RCC 7860 (cell line): ENCODE results near the gene GAL3ST2.
"Not testable (repeated sequence)": the region's sequence is repeated elsewhere in the genome, so short reads cannot be mapped to it uniquely, and the experiment has no call there.

ENCODE experiments used
- DNase-seq: peaks from one replicate; pipeline ENCODE4 v3.0.0-alpha.2; 2015; ENCODE audit warnings: low spot score
- FAIRE-seq: peaks from 2 replicates; lab custom pipeline; 2012; peaks lifted over from hg19 to GRCh38; lab: Jason Lieb, UNC

GAL3ST2 gene

GRCh38 chr2:241746084-241746483, 30.5 kb upstream of the GAL3ST2 start:
- FAIRE-seq = no peak

GRCh38 chr2:241748468-241749256, 28.0 kb upstream of the GAL3ST2 start:
- no peak for FAIRE-seq
- DNase-seq = no peak

More at GRCh38 chr2:241746084-241746483, 30.5 kb upstream of the GAL3ST2 start:
- DNase-seq = no peak

- DNase-seq = no peak
- FAIRE-seq = no peak
Measured at GRCh38 chr2:241750076-241750840, 26.4 kb upstream of the GAL3ST2 start.

GRCh38 chr2:241751152-241751551, 25.5 kb upstream of the GAL3ST2 start:
- FAIRE-seq = no peak
- DNase-seq = no peak

- DNase-seq = no peak
- no peak for FAIRE-seq
Measured at GRCh38 chr2:241751776-241752175, 24.8 kb upstream of the GAL3ST2 start.

GRCh38 chr2:241752253-241752652, 24.4 kb upstream of the GAL3ST2 start:
- no peak for DNase-seq
- no peak for FAIRE-seq

GRCh38 chr2:241752689-241753276, 23.8 kb upstream of the GAL3ST2 start:
- no peak for FAIRE-seq
- DNase-seq = no peak

GRCh38 chr2:241753493-241753892, 23.1 kb upstream of the GAL3ST2 start:
- no peak for FAIRE-seq
- no peak for DNase-seq

- no peak for FAIRE-seq
- no peak for DNase-seq
Measured at GRCh38 chr2:241754042-241754441, 22.6 kb upstream of the GAL3ST2 start.

- no peak for FAIRE-seq
- no peak for DNase-seq
Measured at GRCh38 chr2:241755166-241755565, 21.5 kb upstream of the GAL3ST2 start.

- DNase-seq (no peak), FAIRE-seq (no peak)
Measured at GRCh38 chr2:241755777-241756176, 20.8 kb upstream of the GAL3ST2 start.

GRCh38 chr2:241759067-241759807, 17.4 kb upstream of the GAL3ST2 start:
- DNase-seq (no peak), FAIRE-seq (no peak)

GRCh38 chr2:241759893-241760292, 16.7 kb upstream of the GAL3ST2 start:
- FAIRE-seq, DNase-seq: not testable (repeated sequence)

GRCh38 chr2:241760301-241760771, 16.3 kb upstream of the GAL3ST2 start:
- DNase-seq = no peak
- FAIRE-seq = no peak

GRCh38 chr2:241762321-241762932, 14.2 kb upstream of the GAL3ST2 start:
- FAIRE-seq = no peak
- no peak for DNase-seq

- no peak for DNase-seq
- no peak for FAIRE-seq
Measured at GRCh38 chr2:241762933-241763369, 13.7 kb upstream of the GAL3ST2 start.

- DNase-seq (no peak), FAIRE-seq (no peak)
Measured at GRCh38 chr2:241763551-241764274, 12.9 kb upstream of the GAL3ST2 start.

GRCh38 chr2:241764275-241765241, 12.1 kb upstream of the GAL3ST2 start:
- FAIRE-seq = no peak

More at GRCh38 chr2:241764275-241765241, 12.1 kb upstream of the GAL3ST2 start:
- no peak for DNase-seq
